ENCODE data around the gene SLC25A11.

SLC25A11 gene

GRCh38 chr17:4970273-4970672 is 30.4 kb upstream of the SLC25A11 start:
- no peak for TF ChIP-seq CTCF (conservative IDR thresholded peaks at IDR 0.05; ENCODE audit: low read depth, low read length)
- DNase-seq (ENCODE audit: low read depth), result no peak
- no peak overlapping the region for H3K4me3 ChIP-seq (ENCODE audit: low read depth, low read length)

- DNase-seq (ENCODE audit: low read depth), result peak; percentile 63
- H3K4me3 ChIP-seq (ENCODE audit: low read depth, low read length), result peak overlapping the region; percentile 92
- peak; percentile 5 for TF ChIP-seq CTCF (conservative IDR thresholded peaks at IDR 0.05; ENCODE audit: low read depth, low read length)
Observed at GRCh38 chr17:4969551-4970173, 29.8 kb upstream of the SLC25A11 start.

GRCh38 chr17:4969047-4969550 is 29.3 kb upstream of the SLC25A11 start:
- DNase-seq (ENCODE audit: low read depth), result peak; percentile 97
- TF ChIP-seq CTCF (conservative IDR thresholded peaks at IDR 0.05; ENCODE audit: low read depth, low read length), result no peak
- peak overlapping the region; percentile 92 for H3K4me3 ChIP-seq (ENCODE audit: low read depth, low read length)

- no peak for TF ChIP-seq CTCF (conservative IDR thresholded peaks at IDR 0.05; ENCODE audit: low read depth, low read length)
- peak; percentile 52 for DNase-seq (ENCODE audit: low read depth)
- peak overlapping the region; percentile 92 for H3K4me3 ChIP-seq (ENCODE audit: low read depth, low read length)
Observed at GRCh38 chr17:4968486-4969046, 28.7 kb upstream of the SLC25A11 start.

- no peak for TF ChIP-seq CTCF (conservative IDR thresholded peaks at IDR 0.05; ENCODE audit: low read depth, low read length)
- peak within 1 kb of the TSS; percentile 92 for H3K4me3 ChIP-seq (ENCODE audit: low read depth, low read length)
- DNase-seq (ENCODE audit: low read depth), result peak; percentile 99
Observed at GRCh38 chr17:4967539-4968485, 28.0 kb upstream of the SLC25A11 start, which contains the start of gene SPAG7. TSS of gene SPAG7 (minus strand) at chr17:4967817. CDS start at chr17:4967804, 13 bp downstream.

- H3K4me3 ChIP-seq (ENCODE audit: low read depth, low read length), result peak overlapping the region; percentile 92
- peak; percentile 100 for DNase-seq (ENCODE audit: low read depth)
- no peak for TF ChIP-seq CTCF (conservative IDR thresholded peaks at IDR 0.05; ENCODE audit: low read depth, low read length)
Observed at GRCh38 chr17:4966844-4967538, 27.1 kb upstream of the SLC25A11 start.

All from choroid plexus epithelial cell (primary cell).